ENCODE results near the gene PGA4.
"Not testable (repeated sequence)": the region's sequence is repeated elsewhere in the genome, so short reads cannot be mapped to it uniquely, and the experiment has no call there.

Gene PGA4

GRCh38 chr11:61222047-61222446, at the start of gene PGA4:
TSS of gene PGA4 (plus strand) at chr11:61222347. CDS start at chr11:61222401, 54 bp downstream.
- not testable (repeated sequence) for DNase-seq

DNA sequence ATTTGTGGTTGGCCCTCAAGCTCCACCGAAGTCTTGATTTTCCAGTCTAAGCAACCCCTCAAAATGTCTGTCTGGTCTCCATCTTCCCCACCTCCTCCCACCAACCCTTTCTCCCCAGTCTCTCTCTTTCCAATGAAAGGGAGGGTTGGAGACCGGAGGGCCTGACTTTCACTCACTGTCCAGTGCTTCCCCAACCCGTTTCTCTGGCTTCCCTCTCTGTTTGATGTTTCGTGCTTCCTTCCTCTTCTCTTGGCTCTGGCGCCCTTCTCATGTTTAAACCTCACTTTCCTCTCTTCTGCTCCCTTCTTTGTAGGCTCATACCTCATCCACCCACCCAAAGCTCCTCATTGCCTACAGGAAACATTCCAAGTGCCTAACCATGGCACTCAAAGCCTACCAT, 49.8 kb upstream of the PGA4 start:
- no peak for DNase-seq

GRCh38 chr11:61172888-61173287, 49.3 kb upstream of the PGA4 start:
- no peak for DNase-seq

- DNase-seq, result no peak
Observed at GRCh38 chr11:61173456-61173855, 48.7 kb upstream of the PGA4 start.

DNA sequence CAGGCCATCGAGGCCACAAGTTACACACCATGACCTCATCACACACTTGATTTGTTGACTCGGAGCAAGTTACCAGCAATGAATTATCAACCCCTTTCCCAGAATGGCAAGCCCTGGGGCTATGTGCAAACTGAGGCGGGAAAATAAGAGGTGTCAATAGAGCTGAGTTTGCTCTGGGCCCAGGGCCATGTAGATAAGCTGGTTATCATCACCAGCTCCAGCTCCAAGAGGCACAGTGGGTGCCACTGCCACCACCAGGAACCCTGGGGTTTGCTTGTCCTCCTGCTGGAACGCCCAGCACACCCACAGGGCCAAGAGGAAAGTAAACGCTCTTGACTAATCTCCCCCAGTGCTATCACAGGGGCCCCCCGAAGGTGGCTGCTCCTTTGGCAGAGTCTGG, 47.9 kb upstream of the PGA4 start:
- no peak for DNase-seq

DNA sequence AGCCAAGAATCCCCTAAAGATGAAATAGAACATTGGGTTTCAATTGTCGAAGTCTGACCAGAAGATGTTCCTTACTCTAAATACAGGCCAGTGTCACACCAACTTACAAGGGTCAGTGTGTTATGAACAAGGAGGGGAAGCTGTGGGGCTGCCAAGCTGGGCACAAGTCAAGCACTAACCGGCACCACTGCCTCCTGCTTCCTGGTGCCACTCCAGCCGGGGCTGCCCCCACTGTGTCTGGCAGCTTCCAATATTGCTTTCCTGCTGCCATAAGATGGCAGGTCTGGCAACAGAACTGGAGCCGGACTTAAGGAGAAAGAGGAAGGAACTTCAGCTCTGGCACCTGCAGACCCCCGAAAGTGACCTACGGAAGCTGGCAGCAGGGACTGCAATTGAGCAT, 47.2 kb upstream of the PGA4 start:
- no peak for DNase-seq

GRCh38 chr11:61176446-61176845, 45.7 kb upstream of the PGA4 start:
- DNase-seq, result no peak

DNA sequence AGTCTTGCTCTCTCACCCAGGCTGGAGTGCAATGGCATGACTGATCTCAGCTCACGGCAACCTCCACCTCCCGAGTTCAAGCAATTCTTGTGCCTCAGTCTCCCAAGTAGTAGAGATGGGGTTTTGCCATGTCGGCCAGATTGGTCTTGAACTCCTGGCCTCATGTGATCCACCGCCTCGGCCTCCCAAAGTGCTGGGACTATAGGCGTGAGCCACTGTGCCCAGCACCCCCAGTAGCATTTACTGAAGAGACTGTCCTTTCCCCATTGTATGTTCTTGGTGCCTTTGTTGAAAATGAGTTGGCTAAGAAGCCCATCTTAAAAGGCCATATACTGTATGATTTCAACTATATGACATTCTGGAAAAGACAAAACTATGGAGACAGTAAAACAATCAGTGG, 41.9 kb upstream of the PGA4 start:
- not testable (repeated sequence) for DNase-seq

DNA sequence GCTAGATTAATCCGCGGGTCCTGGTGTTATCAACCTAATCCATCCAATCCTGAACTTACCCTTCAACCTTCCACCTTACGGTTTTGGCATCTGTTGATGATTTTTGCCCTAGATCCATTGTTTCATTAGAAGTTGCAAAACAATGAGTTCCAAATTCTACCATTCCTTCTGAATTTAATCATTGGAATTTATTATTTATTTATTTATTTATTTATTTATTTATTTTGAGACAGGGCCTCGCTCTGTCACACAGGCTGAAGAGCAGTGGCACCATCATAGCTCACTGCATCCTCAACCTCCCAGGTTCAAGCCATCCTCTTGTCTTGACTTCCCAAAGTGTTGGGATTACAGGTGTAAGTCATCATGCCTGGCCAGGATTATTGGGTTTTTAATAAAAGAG, 40.7 kb upstream of the PGA4 start:
- no peak for DNase-seq

GRCh38 chr11:61183645-61184044, 38.5 kb upstream of the PGA4 start:
- no peak for DNase-seq

- DNase-seq, result no peak
Observed at GRCh38 chr11:61186504-61186903, 35.6 kb upstream of the PGA4 start.

DNA sequence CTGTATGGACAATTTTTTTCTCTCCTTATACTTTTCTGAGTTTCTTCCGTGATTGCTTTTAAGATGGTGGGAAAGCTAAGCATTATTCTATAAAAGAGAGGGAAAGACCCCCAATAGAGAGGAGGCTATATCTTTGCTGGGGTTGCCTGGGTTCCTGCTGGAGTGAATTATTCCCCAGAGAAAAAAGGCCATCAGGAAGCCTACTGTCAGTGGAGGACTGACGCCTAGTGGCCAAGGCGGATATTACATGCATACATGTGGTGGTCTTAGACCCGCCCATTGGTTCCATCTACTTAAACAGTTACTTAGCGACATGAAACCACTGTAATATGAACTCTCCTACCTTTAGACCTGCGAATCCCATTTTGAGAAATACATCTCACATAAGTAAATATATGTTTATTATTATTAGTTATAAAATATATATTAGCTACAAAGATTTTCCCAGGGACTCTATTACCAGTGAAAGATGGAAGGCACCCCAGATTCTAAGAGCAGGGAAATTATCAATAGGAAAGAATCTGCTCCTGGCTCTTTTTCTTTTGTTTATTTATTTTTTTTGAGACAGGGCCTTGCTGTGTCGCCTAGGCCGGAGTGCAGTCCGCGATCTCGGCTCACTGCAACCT, 34.5 kb upstream of the PGA4 start:
- DNase-seq, result peak; percentile 87 to 88

DNA sequence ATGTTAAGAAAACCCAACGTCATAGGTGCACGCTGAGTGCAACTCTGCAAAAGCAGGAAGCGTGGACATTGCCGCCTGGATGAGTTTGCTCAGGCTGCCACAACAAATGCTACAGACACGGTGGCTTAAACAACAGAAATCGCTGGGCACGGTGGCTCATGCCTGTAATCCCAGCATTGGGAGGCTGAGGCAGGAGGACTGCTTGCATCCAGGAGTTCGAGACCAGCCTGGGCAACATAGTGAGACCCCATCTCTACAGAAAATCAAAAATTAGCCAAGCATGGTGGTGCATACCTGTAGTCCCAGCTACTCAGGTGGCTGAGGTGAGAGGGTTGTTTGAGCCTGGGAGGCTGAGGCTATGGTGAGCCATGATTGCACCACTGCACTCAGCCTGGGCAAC, 32.2 kb upstream of the PGA4 start:
- no peak for DNase-seq

GRCh38 chr11:61193596-61193995, 28.6 kb upstream of the PGA4 start:
- DNase-seq, result no peak

DNA sequence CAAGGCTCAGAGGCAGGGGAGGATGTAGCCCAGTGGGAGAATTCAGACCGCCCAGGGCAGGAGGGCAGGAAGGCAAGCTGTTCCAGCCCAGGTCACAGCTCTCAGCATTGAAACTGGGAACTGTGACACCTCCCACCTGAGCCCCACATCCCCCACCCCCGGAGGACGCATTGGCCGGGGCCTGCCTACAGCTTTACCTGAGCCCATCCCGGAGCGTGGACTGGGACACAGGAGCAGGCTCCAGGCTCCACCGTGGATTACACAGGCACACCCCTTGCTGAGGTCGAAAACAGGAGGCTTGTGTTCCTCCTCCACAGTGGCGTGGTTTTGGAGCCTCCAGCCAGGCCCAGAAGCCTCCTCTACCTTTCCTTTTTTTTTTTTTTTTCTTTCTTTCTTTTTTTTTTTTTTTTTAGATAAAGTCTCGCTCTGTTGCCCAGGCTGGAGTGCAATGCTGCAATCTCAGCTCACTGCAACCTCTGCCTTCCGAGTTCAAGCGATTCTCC, 27.9 kb upstream of the PGA4 start:
- DNase-seq, result no peak

- no peak for DNase-seq
Observed at GRCh38 chr11:61194981-61195695, 27.0 kb upstream of the PGA4 start.

DNA sequence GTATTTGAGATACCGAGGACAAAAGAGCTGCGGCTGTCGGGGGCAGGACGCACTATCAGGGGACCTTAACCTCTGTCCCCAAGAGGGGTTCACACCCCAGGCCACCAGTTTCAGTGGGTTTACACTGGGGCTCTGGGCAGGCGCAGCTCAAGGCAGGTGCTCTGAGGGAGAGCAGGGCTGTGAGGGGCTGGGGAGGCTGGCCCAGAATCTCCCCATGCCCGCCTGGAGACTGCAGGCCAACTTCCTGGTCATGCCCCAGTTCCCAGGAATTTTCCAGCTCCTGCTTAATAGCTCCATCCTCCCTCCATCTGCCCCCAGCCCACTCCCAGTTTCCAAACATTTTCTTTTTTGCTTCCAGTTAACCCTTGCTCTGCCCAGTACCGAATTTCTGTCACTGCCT, 26.4 kb upstream of the PGA4 start:
- DNase-seq, result no peak

GRCh38 chr11:61198361-61198760, 23.8 kb upstream of the PGA4 start:
- no peak for DNase-seq

GRCh38 chr11:61198948-61199523, 23.1 kb upstream of the PGA4 start:
- DNase-seq, result no peak

- DNase-seq, result no peak
Observed at GRCh38 chr11:61201476-61201875, 20.7 kb upstream of the PGA4 start.

DNA sequence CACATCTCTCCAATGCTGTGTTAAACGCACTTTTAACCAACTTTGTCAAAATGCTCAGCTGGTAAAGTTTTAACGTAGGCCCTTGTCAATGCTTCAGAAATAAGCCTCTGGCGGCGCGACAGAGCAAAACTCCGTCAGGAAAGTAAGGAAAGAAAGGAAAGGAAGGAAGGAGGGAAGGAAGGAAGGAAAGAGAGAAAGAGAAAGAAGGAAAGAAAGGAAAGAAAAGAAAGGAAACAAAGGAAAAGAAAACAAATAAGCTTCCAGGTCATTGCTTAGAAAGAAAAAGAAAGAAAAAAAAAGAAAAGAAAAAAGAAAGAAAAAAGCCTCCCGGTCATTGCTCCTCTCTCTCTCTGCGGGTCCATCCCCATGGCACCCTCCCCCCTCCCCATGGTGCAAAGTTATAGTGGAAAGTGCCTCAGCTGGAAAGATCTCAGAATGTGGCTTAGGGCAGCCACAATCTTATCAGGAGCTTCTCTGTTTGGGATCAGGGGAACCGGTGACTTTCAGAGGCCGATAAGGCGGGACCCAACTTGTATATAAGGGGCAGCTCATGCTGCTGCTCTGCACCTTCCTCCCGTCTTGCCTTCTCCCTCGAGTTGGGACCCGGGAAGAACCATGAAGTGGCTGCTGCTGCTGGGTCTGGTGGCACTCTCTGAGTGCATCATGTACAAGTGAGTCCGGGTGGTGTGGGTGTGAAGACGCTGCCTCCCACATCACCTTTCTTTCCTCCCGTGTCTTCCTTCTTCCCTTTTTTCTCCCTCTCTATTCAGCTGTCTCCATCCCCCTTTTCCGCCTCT, 19.0 kb upstream of the PGA4 start, which contains the start of gene PGA3:
TSS of gene PGA3 (plus strand) at position 566 of the 797 bp plus-strand sequence. CDS start at position 616, 50 bp downstream.
- not testable (repeated sequence) for DNase-seq

GRCh38 chr11:61203873-61204272, 18.3 kb upstream of the PGA4 start:
- DNase-seq, result not testable (repeated sequence)

DNA sequence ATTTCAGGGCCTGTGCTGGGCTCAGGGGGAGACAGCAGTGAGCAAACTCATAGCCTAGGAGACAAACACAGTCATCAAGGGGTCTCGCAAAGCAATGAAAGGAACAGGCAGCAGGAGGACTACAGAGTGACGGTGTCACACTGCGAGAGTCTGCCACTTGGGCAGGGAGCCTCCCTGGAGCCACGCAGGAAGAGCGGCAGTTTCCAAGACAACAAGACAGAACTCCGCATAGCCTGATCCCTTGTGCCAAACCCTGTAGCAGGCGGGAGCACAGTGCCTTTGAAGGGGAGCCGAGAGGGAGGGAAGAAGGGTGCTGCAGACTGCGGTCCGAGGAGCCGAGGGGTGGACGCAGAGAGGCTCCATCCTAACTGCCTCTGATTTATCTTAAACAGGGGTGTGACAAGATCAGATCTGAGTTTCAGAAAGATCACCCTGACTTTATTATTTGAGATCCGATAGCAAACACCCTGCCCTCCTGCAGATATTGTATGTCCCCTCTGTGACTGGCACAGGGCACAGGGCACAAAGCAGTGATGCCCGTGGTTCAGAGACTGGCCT, 17.6 kb upstream of the PGA4 start:
- not testable (repeated sequence) for DNase-seq
